Body of pancreas (tissue), 4 donors: ENCODE results near the gene MGAT5.

Experiments used
- POLR2A ChIP-seq, 3 donors: fragments of 450-650 bp; IDR thresholded peaks; one replicate each; pipeline ENCODE4 v1.6.1; 2016; ENCODE audit warnings: antibody characterized with exemption in 3 of 3, mild to moderate bottlenecking in 2 of 3
- TF ChIP-seq, protein P1 (sequence below), 7 experiments: fragments of 450-650 bp in 4 of 7; fragments of 200-600 bp in 3 of 7; sonication (generic) in 3 of 7; IDR thresholded peaks; one replicate each; pipeline ENCODE4 v1.5.1; 2016 to 2019; ENCODE audit warnings: antibody characterized with exemption in 7 of 7

DNA sequence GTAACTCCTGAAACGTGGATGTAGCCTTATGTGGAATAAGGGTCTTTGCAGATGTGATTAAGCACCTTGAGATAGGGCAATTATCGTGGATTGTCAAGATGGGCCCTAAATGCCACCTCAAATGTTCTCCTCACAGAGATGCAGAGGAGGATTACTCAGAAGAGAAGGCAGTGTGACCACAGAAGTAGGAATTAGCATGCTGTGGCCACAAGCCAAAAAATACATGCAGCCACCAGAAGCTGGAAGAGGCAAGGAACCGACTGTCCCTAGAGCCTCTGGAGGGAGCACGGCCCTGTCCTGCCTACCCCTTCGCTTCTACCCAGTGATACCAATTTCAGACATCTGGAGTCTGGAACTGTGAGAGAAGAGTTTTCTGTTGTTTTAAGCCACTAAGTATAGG is 47.3 kb upstream of the MGAT5 start:
- TF ChIP-seq, protein P1, sequence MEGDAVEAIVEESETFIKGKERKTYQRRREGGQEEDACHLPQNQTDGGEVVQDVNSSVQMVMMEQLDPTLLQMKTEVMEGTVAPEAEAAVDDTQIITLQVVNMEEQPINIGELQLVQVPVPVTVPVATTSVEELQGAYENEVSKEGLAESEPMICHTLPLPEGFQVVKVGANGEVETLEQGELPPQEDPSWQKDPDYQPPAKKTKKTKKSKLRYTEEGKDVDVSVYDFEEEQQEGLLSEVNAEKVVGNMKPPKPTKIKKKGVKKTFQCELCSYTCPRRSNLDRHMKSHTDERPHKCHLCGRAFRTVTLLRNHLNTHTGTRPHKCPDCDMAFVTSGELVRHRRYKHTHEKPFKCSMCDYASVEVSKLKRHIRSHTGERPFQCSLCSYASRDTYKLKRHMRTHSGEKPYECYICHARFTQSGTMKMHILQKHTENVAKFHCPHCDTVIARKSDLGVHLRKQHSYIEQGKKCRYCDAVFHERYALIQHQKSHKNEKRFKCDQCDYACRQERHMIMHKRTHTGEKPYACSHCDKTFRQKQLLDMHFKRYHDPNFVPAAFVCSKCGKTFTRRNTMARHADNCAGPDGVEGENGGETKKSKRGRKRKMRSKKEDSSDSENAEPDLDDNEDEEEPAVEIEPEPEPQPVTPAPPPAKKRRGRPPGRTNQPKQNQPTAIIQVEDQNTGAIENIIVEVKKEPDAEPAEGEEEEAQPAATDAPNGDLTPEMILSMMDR (IDR thresholded peaks at IDR 0.05) = no peak
- TF ChIP-seq POLR2A (IDR thresholded peaks at IDR 0.05) = no peak
